Astrocyte (in vitro differentiated cells and primary cell): ENCODE results near the gene STK24.

Source experiments
- CTCF ChIP-seq: IDR thresholded peaks from 2 replicates; pipeline ENCODE4 v1.5.1; 2011; ENCODE audit warnings: low read depth, mild to moderate bottlenecking, inconsistent platforms, low read length, moderate library complexity; ENCODE audit not compliant: insufficient read depth
- EZH2 ChIP-seq: IDR thresholded peaks from 2 replicates; pipeline ENCODE4 v1.6.1; 2012; ENCODE audit warnings: mild to moderate bottlenecking, low read length, inconsistent platforms; ENCODE audit not compliant: insufficient read depth

- TF ChIP-seq CTCF = no peak
- no peak for TF ChIP-seq EZH2
Observed at GRCh38 chr13:98582947-98583346, 6.0 kb upstream of the STK24 start.
